SU-DHL-6 (cell line): ENCODE data around the gene S100P.

ENCODE experiments used
- H2AFZ ChIP-seq: fragments of 200-600 bp; sonication (generic); 2 replicates; pipeline ENCODE4 v1.6.1; 2014; ENCODE audit warnings: low read depth, mild to moderate bottlenecking, moderate library complexity, mixed read lengths, antibody characterized with exemption, low read length; ENCODE audit not compliant: severe bottlenecking
- H3F3A ChIP-seq: fragments of 200-600 bp; shearing (Covaris generic); 2 replicates; pipeline ENCODE4 v1.6.0; 2016; ENCODE audit warnings: antibody characterized with exemption, mild to moderate bottlenecking; ENCODE audit not compliant: insufficient read depth
- H3K27ac ChIP-seq: fragments of 200-600 bp; sonication (generic); 2 replicates; pipeline ENCODE4 v1.5.1; 2016; ENCODE audit warnings: low read depth, mild to moderate bottlenecking, low read length, moderate library complexity, mixed read lengths
- H3K27me3 ChIP-seq: fragments of 200-600 bp; sonication (generic), shearing (Covaris generic); 2 replicates; pipeline ENCODE4 v1.6.0; 2014; ENCODE audit warnings: mild to moderate bottlenecking, low read length
- H3K36me3 ChIP-seq: fragments of 200-600 bp; sonication (generic); 2 replicates; pipeline ENCODE4 v1.6.1; 2014; ENCODE audit warnings: mild to moderate bottlenecking, low read length, mixed read lengths
- H3K4me2 ChIP-seq: fragments of 300-600, 200-600 bp; shearing (Covaris generic), sonication (generic); 2 replicates; pipeline ENCODE4 v1.6.0; 2014; ENCODE audit warnings: low read length, low read depth, mild to moderate bottlenecking; ENCODE audit not compliant: poor library complexity, severe bottlenecking
- H3K4me3 ChIP-seq: fragments of 200-600 bp; sonication (generic); 2 replicates; pipeline ENCODE4 v1.5.1; 2014; ENCODE audit warnings: antibody characterized with exemption, low read length, mild to moderate bottlenecking, mixed read lengths; ENCODE audit not compliant: insufficient read depth, poor library complexity, severe bottlenecking
- H3K79me2 ChIP-seq: fragments of 200-600 bp; sonication (generic); 2 replicates; pipeline ENCODE4 v1.6.1; 2014; ENCODE audit warnings: mild to moderate bottlenecking, low read length, moderate library complexity; ENCODE audit not compliant: insufficient read depth
- H3K9ac ChIP-seq: fragments of 200-600 bp; sonication (generic); 2 replicates; pipeline ENCODE4 v1.7.0; 2014; ENCODE audit warnings: mild to moderate bottlenecking, low read length
- H3K9me2 ChIP-seq: fragments of 200-600 bp; sonication (generic); replicated peaks from 2 replicates; pipeline ENCODE4 v1.6.1; 2014; ENCODE audit warnings: low read length; ENCODE audit not compliant: insufficient read depth
- H3K9me3 ChIP-seq: fragments of 200-600 bp; sonication (generic); 2 replicates; pipeline ENCODE4 v1.6.1; 2014; ENCODE audit warnings: low read length, mixed read lengths; ENCODE audit not compliant: insufficient read depth
- H4K20me1 ChIP-seq: fragments of 200-600 bp; sonication (generic); 2 replicates; pipeline ENCODE4 v1.6.1; 2014; ENCODE audit warnings: low read depth, mild to moderate bottlenecking, antibody characterized with exemption, low read length, moderate library complexity, mixed read lengths
- EZH2phosphoT487 ChIP-seq: fragments of 200-600 bp; sonication (generic), shearing (Covaris generic); conservative IDR thresholded peaks from 2 replicates; pipeline ENCODE4 v1.6.1; 2018; ENCODE audit warnings: mild to moderate bottlenecking, antibody characterized with exemption, low read length, moderate library complexity, mixed read lengths
- TF ChIP-seq, protein P1 (sequence below): fragments of 200-600 bp; sonication (generic); IDR thresholded peaks from one replicate; pipeline ENCODE4 v1.5.1; 2017; ENCODE audit warnings: antibody characterized with exemption, mild to moderate bottlenecking, low read length, moderate library complexity; ENCODE audit not compliant: insufficient read depth, poor library complexity, severe bottlenecking

The S100P gene

DNA sequence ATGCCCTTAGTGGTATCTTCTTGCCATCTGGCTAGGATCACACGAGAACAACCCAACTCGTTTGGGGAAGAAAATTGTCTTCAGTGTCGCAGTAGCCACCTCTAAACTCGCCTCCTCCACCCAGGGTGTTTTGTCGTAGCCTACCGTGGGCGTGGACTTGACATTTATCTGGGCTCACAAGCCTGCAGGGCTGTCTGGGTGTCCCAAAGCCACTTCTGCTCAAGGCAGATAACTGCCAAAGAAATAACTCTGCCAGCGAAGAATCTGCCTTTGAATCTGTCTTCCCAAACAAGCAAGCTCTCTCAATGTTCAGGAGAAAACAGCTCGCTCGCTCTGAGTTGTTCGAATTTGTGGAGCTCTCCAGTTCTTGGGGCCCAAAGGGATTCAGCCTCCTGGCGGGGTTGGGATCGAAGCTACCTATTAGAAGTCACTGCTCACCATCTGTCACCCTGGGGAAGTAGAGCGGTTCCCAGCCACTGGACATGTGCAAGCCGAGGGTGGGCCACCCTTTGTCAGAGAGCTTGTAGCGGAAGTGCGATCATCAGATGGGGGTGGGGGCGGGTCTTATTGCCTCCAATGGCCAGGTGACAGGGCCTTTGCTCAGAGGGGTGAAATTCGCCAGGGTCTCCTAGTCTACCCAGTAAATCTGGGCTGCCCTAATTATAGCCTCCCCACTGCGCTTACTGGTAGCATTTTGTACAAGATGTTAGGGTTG, 37.1 kb downstream of the S100P start:
- no peak overlapping the region for H3K9ac ChIP-seq
- H3K27me3 ChIP-seq: no peaks in the 10 kb centered on the region
- no peak overlapping the region for H2AFZ ChIP-seq
- H3K9me3 ChIP-seq: no peaks in the 10 kb centered on the region
- H3K79me2 ChIP-seq: no peaks in the 10 kb centered on the region
- H3F3A ChIP-seq: no peaks in the 10 kb centered on the region
- no peaks in the 10 kb centered on the region for H4K20me1 ChIP-seq
- TF ChIP-seq EZH2phosphoT487: no peak
- TF ChIP-seq, protein P1, sequence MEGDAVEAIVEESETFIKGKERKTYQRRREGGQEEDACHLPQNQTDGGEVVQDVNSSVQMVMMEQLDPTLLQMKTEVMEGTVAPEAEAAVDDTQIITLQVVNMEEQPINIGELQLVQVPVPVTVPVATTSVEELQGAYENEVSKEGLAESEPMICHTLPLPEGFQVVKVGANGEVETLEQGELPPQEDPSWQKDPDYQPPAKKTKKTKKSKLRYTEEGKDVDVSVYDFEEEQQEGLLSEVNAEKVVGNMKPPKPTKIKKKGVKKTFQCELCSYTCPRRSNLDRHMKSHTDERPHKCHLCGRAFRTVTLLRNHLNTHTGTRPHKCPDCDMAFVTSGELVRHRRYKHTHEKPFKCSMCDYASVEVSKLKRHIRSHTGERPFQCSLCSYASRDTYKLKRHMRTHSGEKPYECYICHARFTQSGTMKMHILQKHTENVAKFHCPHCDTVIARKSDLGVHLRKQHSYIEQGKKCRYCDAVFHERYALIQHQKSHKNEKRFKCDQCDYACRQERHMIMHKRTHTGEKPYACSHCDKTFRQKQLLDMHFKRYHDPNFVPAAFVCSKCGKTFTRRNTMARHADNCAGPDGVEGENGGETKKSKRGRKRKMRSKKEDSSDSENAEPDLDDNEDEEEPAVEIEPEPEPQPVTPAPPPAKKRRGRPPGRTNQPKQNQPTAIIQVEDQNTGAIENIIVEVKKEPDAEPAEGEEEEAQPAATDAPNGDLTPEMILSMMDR: no peak
- no peak overlapping the region for H3K4me3 ChIP-seq
- H3K27ac ChIP-seq: no peak overlapping the region
- no peaks in the 10 kb centered on the region for H3K36me3 ChIP-seq
- no peak overlapping the region for H3K4me2 ChIP-seq
- H3K9me2 ChIP-seq: no peaks in the 10 kb centered on the region

DNA sequence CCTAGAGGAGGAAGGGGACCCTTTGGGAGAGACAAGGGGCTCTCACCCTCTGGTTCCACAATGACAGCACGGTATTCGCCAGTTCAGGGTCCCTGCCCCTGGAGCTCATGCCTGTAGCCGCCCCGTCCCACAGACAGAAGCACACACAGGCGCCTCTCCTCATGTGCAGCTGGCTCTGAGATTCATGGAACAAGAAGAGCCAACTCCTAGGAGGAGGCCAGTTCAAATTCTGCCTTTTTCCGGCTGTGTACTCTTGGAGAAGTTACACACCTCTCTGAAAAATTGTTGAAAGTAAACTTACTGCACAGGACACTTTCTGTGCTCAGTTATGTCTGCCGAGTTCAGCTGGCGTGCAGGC, 37.6 kb downstream of the S100P start:
- Histone ChIP-seq H3F3A (no peaks in the 10 kb centered on the region), H3K4me2 (no peak overlapping the region), H3K27ac (no peak overlapping the region), H3K9me2 (no peaks in the 10 kb centered on the region), H3K36me3 (no peaks in the 10 kb centered on the region), H3K9ac (no peak overlapping the region), H2AFZ (no peak overlapping the region), H3K4me3 (no peak overlapping the region), H3K79me2 (no peaks in the 10 kb centered on the region), H3K9me3 (no peaks in the 10 kb centered on the region), H4K20me1 (no peaks in the 10 kb centered on the region), H3K27me3 (no peaks in the 10 kb centered on the region)
- TF ChIP-seq, protein P1: no peak

DNA sequence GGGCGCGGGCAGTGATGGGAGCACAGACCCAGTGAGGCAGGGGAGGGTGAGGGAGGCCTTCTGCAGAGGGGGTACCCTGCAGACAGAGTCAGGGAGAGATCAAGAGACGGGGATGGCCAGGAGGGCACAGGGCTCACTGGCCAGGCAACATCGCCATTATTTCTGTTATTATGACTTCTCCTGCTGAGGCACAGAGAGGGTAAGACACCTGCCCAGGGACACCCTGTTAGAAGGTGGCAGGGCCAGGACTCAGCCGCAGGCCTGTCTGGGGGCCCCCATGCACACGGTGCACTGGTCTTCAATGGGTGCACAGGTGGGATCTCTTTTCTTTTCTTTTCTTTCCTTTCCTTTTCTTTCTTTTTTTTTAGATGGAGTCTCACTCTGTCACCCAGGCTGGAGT, 38.1 kb downstream of the S100P start:
- no peaks in the 10 kb centered on the region for H3K27me3 ChIP-seq
- H2AFZ ChIP-seq: no peak overlapping the region
- H3K9ac ChIP-seq: no peak overlapping the region
- H3K9me3 ChIP-seq: no peaks in the 10 kb centered on the region
- no peak overlapping the region for H3K4me3 ChIP-seq
- H3K27ac ChIP-seq: no peak overlapping the region
- no peaks in the 10 kb centered on the region for H4K20me1 ChIP-seq
- no peak overlapping the region for H3K4me2 ChIP-seq
- no peaks in the 10 kb centered on the region for H3K9me2 ChIP-seq
- no peaks in the 10 kb centered on the region for H3K79me2 ChIP-seq
- no peaks in the 10 kb centered on the region for H3F3A ChIP-seq
- H3K36me3 ChIP-seq: no peaks in the 10 kb centered on the region
- TF ChIP-seq, protein P1: no peak
- TF ChIP-seq EZH2phosphoT487: no peak
